ENCODE results near the gene XPO5. TPM values are rescaled to one million over a fixed set of nuclear protein-coding genes. Genes with fewer than 3 reads are reported as not detected.
A peak's percentile ranks its signal among the peaks of the same experiment; 100 is the strongest.

Gene XPO5
- total and polyA plus RNA-seq, 5 experiments from 2014 or later, result 5.1 to 51.6 (median 8.7) TPM

GRCh38 chr6:43476746-43477145, 99.1 kb downstream of the XPO5 start:
- Mint-ChIP-seq H3K27me3 (no peaks in the 10 kb centered on the region), H3K27ac (peak overlapping the region; percentile 91 to 100 (median 96)), H3K4me1 (peaks cover 17 to 40% (median 36%) of the 10 kb centered on the region in 4 donors), H3K9me3 (no peaks in the 10 kb centered on the region), H3K4me3 (peak overlapping the region; percentile 90 to 99 (median 96)), H3K36me3 (peaks cover 0 to 4% (median 0%) of the 10 kb centered on the region in 3 donors)
- peak; percentile 22 to 26 for ATAC-seq
- POLR2A ChIA-PET, result interaction anchor here (0.5 to 2.5 kb wide), 13 partner anchors 11 to 529 kb away, joined by 3 to 14 read pairs (median 5); partner anchors contain the start of genes DLK2, LRRC73, POLR1C and YIPF3
- peak in 2 of 10 donors; percentile 16 to 26 for DNase-seq

GRCh38 chr6:43475516-43475915, 100.3 kb downstream of the XPO5 start:
- DNase-seq (no peak), ATAC-seq (no peak)
- POLR2A ChIA-PET, result interaction anchor here (0.6 kb wide), 1 partner anchor 19 kb away, joined by 3 read pairs; no protein-coding TSS in a partner anchor
- Mint-ChIP-seq H3K4me3 (no peak overlapping the region), H3K36me3 (no peaks in the 10 kb centered on the region), H3K4me1 (peaks cover 16 to 36% (median 34%) of the 10 kb centered on the region in 4 donors), H3K27ac (peak overlapping the region in 4 of 10 donors; percentile 29 to 100 (median 31)), H3K9me3 (no peaks in the 10 kb centered on the region), H3K27me3 (peaks cover 0 to 2% (median 0%) of the 10 kb centered on the region in 5 donors)

- no peak for ATAC-seq
- H3K9me3 Mint-ChIP-seq, result no peaks in the 10 kb centered on the region
- H3K27ac Mint-ChIP-seq, result no peak overlapping the region
- no peak for DNase-seq
- POLR2A ChIA-PET, result interaction anchor here (1.1 to 1.3 kb wide), 2 partner anchors 42 to 45 kb away, joined by 3 read pairs; partner anchors contain the start of gene ABCC10
- peaks cover 6 to 29% (median 14%) of the 10 kb centered on the region in 5 donors for H3K27me3 Mint-ChIP-seq
- peaks cover 7 to 12% (median 10%) of the 10 kb centered on the region in 4 donors for H3K4me1 Mint-ChIP-seq
- no peaks in the 10 kb centered on the region for H3K36me3 Mint-ChIP-seq
- no peak overlapping the region for H3K4me3 Mint-ChIP-seq
Observed at GRCh38 chr6:43472515-43472914, 103.3 kb downstream of the XPO5 start.

Other genes starting within 250 kb of the XPO5 start
- gene ZNF318, start 206.4 kb downstream of the XPO5 start, total RNA-seq, result 10 to 100 TPM; 34.4 to 35.0 TPM
- 1 to 10 TPM; 3.4 to 7.0 (median 5.7) TPM for gene ZNF318, start 206.4 kb downstream of the XPO5 start, polyA plus RNA-seq
- gene ABCC10, start 148.5 kb downstream of the XPO5 start, total RNA-seq, result 10 to 100 TPM; 67.2 to 72.6 TPM
- 10 to 100 TPM in 2 of 3 donors, 1 to 10 TPM in 1; 9.6 to 15.9 (median 10.6) TPM for gene ABCC10, start 148.5 kb downstream of the XPO5 start, polyA plus RNA-seq
- gene DLK2, start 120.5 kb downstream of the XPO5 start, total RNA-seq, result 1 to 10 TPM in 1 of 2 experiments, under 1 TPM in 1; 0.71 to 1.2 TPM
- 1 to 10 TPM in 1 of 3 donors, under 1 TPM in 1, not detected in 1; 0.22 to 1.2 TPM for gene DLK2, start 120.5 kb downstream of the XPO5 start, polyA plus RNA-seq
- gene TJAP1, start 98.5 kb downstream of the XPO5 start, total RNA-seq, result 10 to 100 TPM; 47.7 to 54.7 TPM
- gene TJAP1, start 98.5 kb downstream of the XPO5 start, polyA plus RNA-seq, result 10 to 100 TPM in 1 of 3 donors, 1 to 10 TPM in 2; 5.1 to 12.1 (median 8.4) TPM
- gene LRRC73, start 65.7 kb downstream of the XPO5 start, total RNA-seq, result under 1 TPM; 0.41 to 0.49 TPM
- gene LRRC73, start 65.7 kb downstream of the XPO5 start, polyA plus RNA-seq, result not detected
- gene YIPF3, start 59.1 kb downstream of the XPO5 start, total RNA-seq, result 10 to 100 TPM; 77.0 to 77.5 TPM
- 10 to 100 TPM; 58.4 to 70.4 (median 68.3) TPM for gene YIPF3, start 59.1 kb downstream of the XPO5 start, polyA plus RNA-seq
- gene POLR1C, start 58.9 kb downstream of the XPO5 start, total RNA-seq, result 10 to 100 TPM; 47.9 to 51.9 TPM
- 10 to 100 TPM in 2 of 3 donors, 1 to 10 TPM in 1; 9.4 to 23.2 (median 14.6) TPM for gene POLR1C, start 58.9 kb downstream of the XPO5 start, polyA plus RNA-seq
- gene POLH, start 147 bp upstream of the XPO5 start, total RNA-seq, result 10 to 100 TPM; 22.9 to 26.5 TPM
- gene POLH, start 147 bp upstream of the XPO5 start, polyA plus RNA-seq, result 10 to 100 TPM in 2 of 3 donors, 1 to 10 TPM in 1; 5.9 to 18.9 (median 11.6) TPM
- 10 to 100 TPM; 71.6 to 75.7 TPM for gene GTPBP2, start 53.2 kb upstream of the XPO5 start, total RNA-seq
- gene GTPBP2, start 53.2 kb upstream of the XPO5 start, polyA plus RNA-seq, result 1 to 10 TPM; 1.1 to 2.6 (median 1.7) TPM
- 10 to 100 TPM; 30.3 to 32.9 TPM for gene MAD2L1BP, start 59.8 kb upstream of the XPO5 start, total RNA-seq
- 10 to 100 TPM; 12.5 to 19.6 (median 17.9) TPM for gene MAD2L1BP, start 59.8 kb upstream of the XPO5 start, polyA plus RNA-seq
- gene RSPH9, start 69.0 kb upstream of the XPO5 start, total RNA-seq, result not detected
- gene RSPH9, start 69.0 kb upstream of the XPO5 start, polyA plus RNA-seq, result 1 to 10 TPM in 1 of 3 donors, under 1 TPM in 2; 0.44 to 1.1 (median 0.86) TPM
- 10 to 100 TPM; 28.9 to 30.6 TPM for gene MRPS18A, start 111.8 kb upstream of the XPO5 start, total RNA-seq
- 10 to 100 TPM; 53.1 to 63.1 (median 53.7) TPM for gene MRPS18A, start 111.8 kb upstream of the XPO5 start, polyA plus RNA-seq
- 1 to 10 TPM; 4.5 to 5.6 TPM for gene VEGFA, start 194.2 kb upstream of the XPO5 start, total RNA-seq
- not detected for gene VEGFA, start 194.2 kb upstream of the XPO5 start, polyA plus RNA-seq

All from naive thymus-derived CD8-positive, alpha-beta T cell (primary cell).